ENCODE results near the gene PC. TPM values are rescaled to one million over a fixed set of nuclear protein-coding genes. Genes with fewer than 3 reads are reported as not detected.
"Not testable (repeated sequence)": the region's sequence is repeated elsewhere in the genome, so short reads cannot be mapped to it uniquely, and the experiment has no call there.

The PC gene
- total RNA-seq, 5 donors from 2014 or later (not counting 1 experiment from before 2014, with no cell fraction given) = 6.2 to 10.0 (median 7.4) TPM

GRCh38 chr11:67002297-67002913 lies 44.2 kb upstream of the PC start:
- no peaks in the 10 kb centered on the region for H3K9me3 Mint-ChIP-seq
- no peak overlapping the region for H3K27ac Mint-ChIP-seq
- Histone ChIP-seq H3K27ac (ENCODE audit: low read length) (no peak overlapping the region), H3K4me1 (ENCODE audit: control insufficient read depth in 1 of 2, extremely low read depth in 1 of 2, insufficient read depth in 2 of 2, low read length in 2 of 2) (no peaks in the 10 kb centered on the region), H3K4me3 (ENCODE audit: control insufficient read depth in 1 of 2, extremely low read depth in 1 of 2, low read length in 1 of 2) (no peak overlapping the region), H3K36me3 (ENCODE audit: control insufficient read depth in 2 of 2, extremely low read depth in 1 of 2, insufficient read depth in 1 of 2, low read length in 1 of 2) (no peaks in the 10 kb centered on the region), H3K9me3 (no peaks in the 10 kb centered on the region), H3K27me3 (replicated peaks in 1 of 2; ENCODE audit: control insufficient read depth in 2 of 2, extremely low read depth in 1 of 2, insufficient read depth in 2 of 2, low read length in 1 of 2) (peaks cover 0 to 14% of the 10 kb centered on the region in 2 experiments)
- H3K27me3 Mint-ChIP-seq = peaks cover 2 to 5% of the 10 kb centered on the region in 2 donors
- no peak overlapping the region for H3K4me3 Mint-ChIP-seq
- DNase-seq = no peak
- 82% methylated on average over 4 of the region's 8 CpGs for WGBS (ENCODE audit: insufficient coverage)
- ChIA-PET POLR2A (no interaction called here), CTCF (no interaction called here)
- no peaks in the 10 kb centered on the region for H3K36me3 Mint-ChIP-seq
- ATAC-seq (replicated peaks in 1 of 4) = no peak
- peaks cover 2 to 10% (median 4%) of the 10 kb centered on the region in 3 donors for H3K4me1 Mint-ChIP-seq

DNA sequence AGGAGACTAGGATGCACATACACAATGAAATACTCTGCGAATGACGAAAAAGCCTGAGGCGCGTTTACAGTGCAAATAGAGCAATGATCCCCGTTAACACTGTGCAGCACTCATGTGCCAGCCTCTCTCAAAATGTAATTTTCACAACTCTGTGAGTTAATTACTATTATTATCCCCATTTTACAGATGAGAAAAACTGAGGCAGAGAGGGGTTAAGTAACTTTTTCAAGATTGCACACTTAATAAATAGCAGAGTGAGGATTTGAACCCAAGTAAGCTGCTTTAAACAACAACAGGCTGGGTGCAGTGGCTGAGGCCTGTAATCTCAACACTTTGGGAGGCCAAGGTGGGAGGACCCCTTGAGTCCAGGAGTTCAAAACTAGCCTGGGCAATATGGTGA lies 43.1 kb upstream of the PC start:
- Mint-ChIP-seq H3K27me3 (peaks cover 5 to 9% of the 10 kb centered on the region in 2 donors), H3K9me3 (no peaks in the 10 kb centered on the region), H3K27ac (no peak overlapping the region), H3K4me1 (peaks cover 2 to 4% (median 2%) of the 10 kb centered on the region in 3 donors), H3K36me3 (no peaks in the 10 kb centered on the region), H3K4me3 (no peak overlapping the region)
- WGBS (ENCODE audit: insufficient coverage) = no CpG with 5 or more reads among the region's 5 CpGs
- CTCF ChIA-PET = interaction anchor here in 1 of 2 donors (0.6 kb wide), 1 partner anchor 15 kb away, joined by 3 read pairs; no protein-coding TSS in a partner anchor
- Histone ChIP-seq H3K9me3 (no peaks in the 10 kb centered on the region), H3K27ac (ENCODE audit: low read length) (no peak overlapping the region), H3K36me3 (ENCODE audit: control insufficient read depth in 2 of 2, extremely low read depth in 1 of 2, insufficient read depth in 1 of 2, low read length in 1 of 2) (no peaks in the 10 kb centered on the region), H3K4me1 (ENCODE audit: control insufficient read depth in 1 of 2, extremely low read depth in 1 of 2, insufficient read depth in 2 of 2, low read length in 2 of 2) (no peaks in the 10 kb centered on the region), H3K27me3 (replicated peaks in 1 of 2; ENCODE audit: control insufficient read depth in 2 of 2, extremely low read depth in 1 of 2, insufficient read depth in 2 of 2, low read length in 1 of 2) (peaks cover 0 to 22% of the 10 kb centered on the region in 2 experiments), H3K4me3 (ENCODE audit: control insufficient read depth in 1 of 2, extremely low read depth in 1 of 2, low read length in 1 of 2) (no peak overlapping the region)
- no peak for ATAC-seq (replicated peaks in 1 of 4)
- no peak for DNase-seq
- POLR2A ChIA-PET = no interaction called here

DNA sequence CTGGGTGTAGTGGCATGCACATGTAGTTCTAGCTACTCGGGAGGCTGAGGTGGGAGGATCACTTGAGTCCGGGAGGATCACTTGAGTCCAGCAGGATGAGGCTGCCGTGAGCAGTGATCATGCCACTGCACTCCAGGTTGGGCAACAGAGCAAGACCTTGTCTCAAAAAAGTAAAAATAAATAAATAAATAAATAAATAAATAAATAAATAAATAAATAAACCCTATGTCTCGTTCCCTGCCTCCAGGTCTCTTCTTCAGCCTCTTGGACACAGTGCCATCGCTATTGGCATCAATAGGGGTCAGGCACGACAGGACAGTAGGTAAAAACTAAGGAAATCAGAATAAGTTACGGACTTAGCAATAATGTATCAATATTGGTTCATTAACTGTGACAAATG lies 41.4 kb upstream of the PC start:
- 90% methylated on average over 2 of the region's 7 CpGs for WGBS (ENCODE audit: insufficient coverage)
- Histone ChIP-seq H3K27me3 (replicated peaks in 1 of 2; ENCODE audit: control insufficient read depth in 2 of 2, extremely low read depth in 1 of 2, insufficient read depth in 2 of 2, low read length in 1 of 2) (peaks cover 0 to 28% of the 10 kb centered on the region in 2 experiments), H3K36me3 (ENCODE audit: control insufficient read depth in 2 of 2, extremely low read depth in 1 of 2, insufficient read depth in 1 of 2, low read length in 1 of 2) (no peaks in the 10 kb centered on the region), H3K9me3 (no peaks in the 10 kb centered on the region), H3K27ac (ENCODE audit: low read length) (no peak overlapping the region), H3K4me3 (ENCODE audit: control insufficient read depth in 1 of 2, extremely low read depth in 1 of 2, low read length in 1 of 2) (no peak overlapping the region), H3K4me1 (ENCODE audit: control insufficient read depth in 1 of 2, extremely low read depth in 1 of 2, insufficient read depth in 2 of 2, low read length in 2 of 2) (no peaks in the 10 kb centered on the region)
- ATAC-seq (replicated peaks in 1 of 4) (no peak), DNase-seq (no peak)
- CTCF ChIA-PET = interaction anchor here in 1 of 2 donors (0.6 kb wide), 1 partner anchor 266 kb away, joined by 3 read pairs; no protein-coding TSS in a partner anchor
- Mint-ChIP-seq H3K4me1 (no peaks in the 10 kb centered on the region), H3K4me3 (no peak overlapping the region), H3K27me3 (peaks cover 5 to 9% of the 10 kb centered on the region in 2 donors), H3K36me3 (no peaks in the 10 kb centered on the region), H3K9me3 (no peaks in the 10 kb centered on the region), H3K27ac (no peak overlapping the region)
- POLR2A ChIA-PET = no interaction called here

DNA sequence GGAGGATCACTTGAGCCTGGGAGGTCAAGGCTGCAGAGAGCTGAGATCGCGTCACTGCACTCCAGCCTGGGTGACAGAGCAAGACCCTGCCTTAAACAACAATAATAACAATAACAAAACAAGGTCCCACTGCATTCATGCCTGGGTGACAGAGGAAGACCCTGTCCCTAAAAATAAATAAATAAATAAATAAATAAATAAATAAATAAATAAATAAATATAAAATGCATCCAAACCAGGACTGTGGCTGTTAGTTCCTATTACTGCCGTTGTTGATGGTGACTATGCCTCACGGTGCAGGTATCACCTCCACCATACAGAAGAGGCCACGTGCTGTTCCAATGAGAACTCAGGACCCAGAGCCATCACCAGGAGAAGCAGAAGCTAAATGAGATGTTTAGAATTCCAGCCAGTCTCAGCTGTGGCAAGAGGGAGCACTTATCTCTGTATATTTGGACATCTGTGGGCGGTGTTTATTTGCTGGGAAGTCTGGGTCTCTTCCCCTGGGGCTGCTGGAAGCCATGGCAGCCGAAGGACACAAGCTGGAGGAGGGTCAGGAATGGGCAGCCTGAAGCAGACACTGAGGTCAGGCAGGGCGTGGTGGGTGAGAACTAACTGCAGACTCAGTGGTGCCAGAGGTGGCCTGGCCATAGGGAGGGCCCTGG lies 38.6 kb upstream of the PC start:
- no peak overlapping the region for H3K27ac ChIP-seq (ENCODE audit: low read length)
- Mint-ChIP-seq H3K27ac (no peak overlapping the region), H3K9me3 (no peaks in the 10 kb centered on the region)

DNA sequence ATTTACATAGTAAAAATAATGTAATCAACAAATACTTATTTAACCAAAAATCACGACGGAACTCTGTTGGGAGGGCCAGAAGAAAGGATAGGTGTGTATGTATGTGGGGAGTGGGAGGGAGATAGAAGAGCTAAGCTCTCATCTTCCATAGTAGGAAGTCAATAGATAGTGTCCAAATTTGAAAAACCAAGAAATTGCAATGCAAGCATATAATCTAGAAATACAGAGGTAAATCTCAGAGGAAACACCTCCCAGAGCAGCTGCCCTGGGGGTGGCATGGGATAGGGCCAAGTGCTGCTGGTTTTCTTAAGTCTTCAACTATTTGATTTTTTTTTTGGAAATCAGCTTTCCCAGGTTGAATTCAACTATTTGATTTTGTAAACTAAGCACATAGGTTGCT lies 33.9 kb upstream of the PC start:
- ChIA-PET CTCF (interaction anchor here (0.6 to 1.0 kb wide), 3 partner anchors 15 to 1297 kb away, joined by 3 read pairs; no protein-coding TSS in a partner anchor), POLR2A (no interaction called here)
- Histone ChIP-seq H3K4me3 (ENCODE audit: control insufficient read depth in 1 of 2, extremely low read depth in 1 of 2, low read length in 1 of 2) (no peak overlapping the region), H3K27ac (ENCODE audit: low read length) (no peak overlapping the region), H3K9me3 (no peaks in the 10 kb centered on the region), H3K27me3 (replicated peaks in 1 of 2; ENCODE audit: control insufficient read depth in 2 of 2, extremely low read depth in 1 of 2, insufficient read depth in 2 of 2, low read length in 1 of 2) (peaks cover 0 to 17% of the 10 kb centered on the region in 2 experiments), H3K36me3 (ENCODE audit: control insufficient read depth in 2 of 2, extremely low read depth in 1 of 2, insufficient read depth in 1 of 2, low read length in 1 of 2) (no peaks in the 10 kb centered on the region), H3K4me1 (ENCODE audit: control insufficient read depth in 1 of 2, extremely low read depth in 1 of 2, insufficient read depth in 2 of 2, low read length in 2 of 2) (no peaks in the 10 kb centered on the region)
- WGBS (ENCODE audit: insufficient coverage) = no CpG with 5 or more reads among the region's 2 CpGs
- peaks cover 0 to 2% (median 0%) of the 10 kb centered on the region in 3 donors for H3K4me1 Mint-ChIP-seq
- peaks cover 6 to 19% of the 10 kb centered on the region in 2 donors for H3K27me3 Mint-ChIP-seq
- H3K9me3 Mint-ChIP-seq = no peaks in the 10 kb centered on the region
- ATAC-seq (replicated peaks in 1 of 4) (no peak), DNase-seq (no peak)
- no peak overlapping the region for H3K27ac Mint-ChIP-seq
- H3K36me3 Mint-ChIP-seq = no peaks in the 10 kb centered on the region
- H3K4me3 Mint-ChIP-seq = no peak overlapping the region

More for the DNA sequence above, 38.6 kb upstream of the PC start:
- ChIA-PET POLR2A (interaction anchor here in 1 of 2 donors (0.6 kb wide), 1 partner anchor 32 kb away, joined by 8 read pairs; no protein-coding TSS in a partner anchor), CTCF (no interaction called here)
- Mint-ChIP-seq H3K4me3 (no peak overlapping the region), H3K4me1 (no peaks in the 10 kb centered on the region), H3K36me3 (no peaks in the 10 kb centered on the region), H3K27me3 (peaks cover 11 to 21% of the 10 kb centered on the region in 2 donors)
- 66% methylated on average over 3 of the region's 8 CpGs for WGBS (ENCODE audit: insufficient coverage)
- ATAC-seq (replicated peaks in 1 of 4) = no peak
- H3K4me3 ChIP-seq (ENCODE audit: control insufficient read depth in 1 of 2, extremely low read depth in 1 of 2, low read length in 1 of 2) = no peak overlapping the region
- DNase-seq = no peak
- H3K4me1 ChIP-seq (ENCODE audit: control insufficient read depth in 1 of 2, extremely low read depth in 1 of 2, insufficient read depth in 2 of 2, low read length in 2 of 2) = no peaks in the 10 kb centered on the region
- H3K36me3 ChIP-seq (ENCODE audit: control insufficient read depth in 2 of 2, extremely low read depth in 1 of 2, insufficient read depth in 1 of 2, low read length in 1 of 2) = no peaks in the 10 kb centered on the region
- H3K9me3 ChIP-seq = no peaks in the 10 kb centered on the region
- H3K27me3 ChIP-seq (replicated peaks in 1 of 2; ENCODE audit: control insufficient read depth in 2 of 2, extremely low read depth in 1 of 2, insufficient read depth in 2 of 2, low read length in 1 of 2) = peaks cover 0 to 29% of the 10 kb centered on the region in 2 experiments

- CTCF ChIA-PET; H3K4me1 ChIP-seq (ENCODE audit: control insufficient read depth in 1 of 2, extremely low read depth in 1 of 2, insufficient read depth in 2 of 2, low read length in 2 of 2); H3K27ac ChIP-seq (ENCODE audit: low read length); POLR2A ChIA-PET; H3K9me3 ChIP-seq; H3K36me3 Mint-ChIP-seq; ATAC-seq (replicated peaks in 1 of 4); H3K27ac Mint-ChIP-seq; H3K36me3 ChIP-seq (ENCODE audit: control insufficient read depth in 2 of 2, extremely low read depth in 1 of 2, insufficient read depth in 1 of 2, low read length in 1 of 2); H3K9me3 Mint-ChIP-seq; H3K4me3 Mint-ChIP-seq; DNase-seq; H3K4me1 Mint-ChIP-seq; H3K4me3 ChIP-seq (ENCODE audit: control insufficient read depth in 1 of 2, extremely low read depth in 1 of 2, low read length in 1 of 2): not testable (repeated sequence)
- peaks cover 0 to 11% of the 10 kb centered on the region in 2 experiments for H3K27me3 ChIP-seq (replicated peaks in 1 of 2; ENCODE audit: control insufficient read depth in 2 of 2, extremely low read depth in 1 of 2, insufficient read depth in 2 of 2, low read length in 1 of 2)
- WGBS (ENCODE audit: insufficient coverage) = 70% methylated on average over 7 of the region's 9 CpGs
- H3K27me3 Mint-ChIP-seq = peaks cover 9 to 16% of the 10 kb centered on the region in 2 donors
These were observed 31.2 kb upstream of the PC start for GRCh38 chr11:66989360-66989759.
